GM23248 (cell line): Measurements from ENCODE around the gene IGFALS.

ENCODE experiments used
- EZH2 ChIP-seq: fragments of 200-600 bp; sonication (generic); IDR thresholded peaks from 2 replicates; pipeline ENCODE4 v1.6.1; 2018; ENCODE audit warnings: antibody characterized with exemption, mild to moderate bottlenecking; ENCODE audit not compliant: insufficient read depth, poor library complexity, severe bottlenecking
- EZH2phosphoT487 ChIP-seq: fragments of 200-600 bp; sonication (generic); IDR thresholded peaks from 2 replicates; pipeline ENCODE4 v1.6.1; 2018; ENCODE audit warnings: antibody characterized with exemption, moderate library complexity, mild to moderate bottlenecking, low read depth; ENCODE audit not compliant: insufficient read depth

DNA sequence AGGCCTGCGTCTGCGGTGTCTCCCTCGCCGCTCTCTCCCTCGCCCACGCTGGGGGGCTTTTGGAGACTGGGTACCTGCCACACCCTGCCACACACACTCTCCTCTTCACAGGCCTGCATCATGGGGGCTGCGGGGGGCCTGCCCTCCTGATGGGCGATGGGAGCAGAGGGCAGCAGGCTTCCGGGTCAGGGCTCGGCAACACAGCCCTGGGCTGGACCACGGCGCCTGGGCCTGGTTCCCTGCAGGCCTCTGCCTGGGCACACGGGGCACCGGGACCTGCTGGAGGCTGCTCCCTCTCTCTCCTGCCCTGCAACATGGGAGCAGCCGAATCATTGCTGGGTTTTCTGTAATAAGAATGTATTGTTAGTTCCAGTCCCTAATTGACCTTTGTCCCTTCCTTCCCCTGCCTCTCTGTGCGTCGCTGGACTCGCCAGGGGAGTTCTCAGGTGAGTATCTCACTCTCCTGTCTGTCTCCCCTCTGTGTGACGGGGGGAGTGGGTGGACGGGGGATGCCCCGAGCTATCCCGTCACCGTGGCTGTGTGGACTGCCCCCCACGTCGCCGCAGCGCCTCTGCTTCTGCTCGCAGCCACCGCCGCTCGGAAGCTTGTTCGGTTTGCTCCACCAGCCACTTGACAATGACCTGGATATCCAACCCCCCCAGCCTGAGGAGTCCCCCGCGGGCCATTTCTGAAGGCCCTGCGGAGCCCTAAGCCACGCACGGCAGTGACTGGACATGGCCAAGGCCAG lies 35.6 kb downstream of the IGFALS start:
- TF ChIP-seq EZH2 = no peak
- no peak for TF ChIP-seq EZH2phosphoT487
